GM04503 (cell line): Measurements from ENCODE around the gene KCNMA1.

Experiments
- DNase-seq: peaks from one replicate; pipeline ENCODE4 v3.0.0-alpha.2; 2012; ENCODE audit warnings: low read depth

The KCNMA1 gene

GRCh38 chr10:76830218-76830617, 807.4 kb downstream of the KCNMA1 start:
- no peak for DNase-seq

GRCh38 chr10:76829724-76830123, 807.9 kb downstream of the KCNMA1 start:
- DNase-seq, result no peak
